ENCODE measurements around the gene SH3PXD2A. TPM values are rescaled to one million over a fixed set of nuclear protein-coding genes. Genes with fewer than 3 reads are reported as not detected.

The SH3PXD2A gene
- total and polyA plus RNA-seq, 2 of the 4 experiments (the other 2 are of a cell fraction): 6.3 to 23.0 TPM

DNA sequence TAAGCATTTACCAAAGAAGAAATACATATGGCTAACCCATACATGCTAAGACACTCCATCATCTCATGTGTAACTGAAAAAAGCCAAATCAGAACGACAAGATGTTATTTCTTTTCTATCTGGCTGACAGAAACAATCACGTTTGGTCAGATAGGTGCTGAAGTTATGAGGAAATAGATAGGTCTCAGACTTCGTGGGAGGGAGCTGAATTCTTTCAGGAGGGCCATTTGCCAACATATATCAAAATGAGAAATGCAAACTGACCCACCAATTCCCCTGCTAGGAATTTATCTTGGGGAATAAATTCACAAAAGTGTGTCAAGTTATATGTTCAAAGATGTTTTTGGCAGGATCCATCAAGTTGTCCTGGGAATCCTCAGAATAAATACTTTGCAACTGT, 32.6 kb downstream of the SH3PXD2A start:
- H3K9me3 ChIP-seq (ENCODE audit: control insufficient read depth, insufficient read depth, low read length): no peaks in the 10 kb centered on the region
- H2AK9ac ChIP-seq (replicated peaks; ENCODE audit: low read depth, low read length, poor library complexity): no peak overlapping the region
- no peak overlapping the region for H3K18ac ChIP-seq (ENCODE audit: low read depth, low read length)
- H2BK20ac ChIP-seq (ENCODE audit: low read depth, low read length): no peak overlapping the region
- H3K14ac ChIP-seq (replicated peaks; ENCODE audit: low read depth, low read length): no peak overlapping the region
- no peak overlapping the region for H3K4me3 ChIP-seq (ENCODE audit: insufficient read depth, low read depth, low read length)
- TF ChIP-seq RCOR1 (IDR thresholded peaks at IDR 0.05; ENCODE audit: insufficient replicate concordance, low read length) (no peak), FOS (IDR thresholded peaks at IDR 0.05; ENCODE audit: low read depth, low read length) (no peak)
- TF ChIP-seq, protein P1, sequence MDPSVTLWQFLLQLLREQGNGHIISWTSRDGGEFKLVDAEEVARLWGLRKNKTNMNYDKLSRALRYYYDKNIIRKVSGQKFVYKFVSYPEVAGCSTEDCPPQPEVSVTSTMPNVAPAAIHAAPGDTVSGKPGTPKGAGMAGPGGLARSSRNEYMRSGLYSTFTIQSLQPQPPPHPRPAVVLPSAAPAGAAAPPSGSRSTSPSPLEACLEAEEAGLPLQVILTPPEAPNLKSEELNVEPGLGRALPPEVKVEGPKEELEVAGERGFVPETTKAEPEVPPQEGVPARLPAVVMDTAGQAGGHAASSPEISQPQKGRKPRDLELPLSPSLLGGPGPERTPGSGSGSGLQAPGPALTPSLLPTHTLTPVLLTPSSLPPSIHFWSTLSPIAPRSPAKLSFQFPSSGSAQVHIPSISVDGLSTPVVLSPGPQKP (IDR thresholded peaks at IDR 0.05; ENCODE audit: borderline replicate concordance, low read depth, low read length): no peak
- peaks cover 1% of the 10 kb centered on the region; the same call in 1 of the 2 replicates for H3K27me3 ChIP-seq (ENCODE audit: control insufficient read depth, insufficient read depth, low read length)
- intact Hi-C loops (cut with micrococcal nuclease) (no loop called here), dilution Hi-C loops (cut with HindIII; ENCODE audit: low sequenced_read_pairs, unreplicated experiment) (no loop called here), in situ Hi-C loops (cut with MboI; ENCODE audit: low sequenced_read_pairs) (no loop called here)
- no peak overlapping the region for H3K56ac ChIP-seq (ENCODE audit: extremely low read depth, insufficient read depth, low read length)
- H4K91ac ChIP-seq (ENCODE audit: insufficient read depth, low read depth, low read length): no peak overlapping the region
- no peak overlapping the region for H2AFZ ChIP-seq (replicated peaks; ENCODE audit: low read length, poor library complexity)
- no peak overlapping the region for H2BK5ac ChIP-seq (ENCODE audit: low read depth, low read length, poor library complexity, severe bottlenecking)
- no peaks in the 10 kb centered on the region for H3K36me3 ChIP-seq (ENCODE audit: control insufficient read depth, insufficient read depth, low read length)
- ATAC-seq (ENCODE audit: low read depth) (no peak), DNase-seq (no peak)
- H4K8ac ChIP-seq (ENCODE audit: low read depth in 2 of 2, low read length in 2 of 2): no peak overlapping the region
- BruUV-seq (replicated peaks): no TSS peak
- H3K27ac ChIP-seq (ENCODE audit: insufficient read depth, low read length): no peak overlapping the region
- no peak overlapping the region for H3K4me2 ChIP-seq (ENCODE audit: low read depth, low read length)
- no peak overlapping the region for H2BK15ac ChIP-seq (ENCODE audit: low read depth, low read length)
- H4K20me1 ChIP-seq (ENCODE audit: insufficient read depth, low read length): peaks cover 13% of the 10 kb centered on the region
- no peak overlapping the region for H4K5ac ChIP-seq (ENCODE audit: low read depth, low read length)
- H3K23ac ChIP-seq (ENCODE audit: low read depth, low read length): no peak overlapping the region
- 0 out of 2 replicates have a peak, but pooled peaks cover under 1% of the 10 kb centered on the region for H3K9me1 ChIP-seq (ENCODE audit: insufficient read depth, low read length)
- H3K9ac ChIP-seq (ENCODE audit: low read depth, low read length): no peak overlapping the region
- H2BK120ac ChIP-seq (ENCODE audit: low read depth, low read length): no peak overlapping the region
- CTCF ChIA-PET: no interaction called here
- H3K79me1 ChIP-seq (ENCODE audit: low read depth in 1 of 2, low read length in 2 of 2): peaks cover 7 to 18% of the 10 kb centered on the region in 2 experiments; a peak in 3 of 4 replicates
- H3K4me1 ChIP-seq (ENCODE audit: control insufficient read depth, insufficient read depth, low read length): peaks cover 19% of the 10 kb centered on the region
- no peak overlapping the region for H2AK5ac ChIP-seq (ENCODE audit: low read depth, low read length)
- no CpG with 5 or more reads among the region's 3 CpGs for WGBS, 2 experiments (ENCODE audit: extremely low coverage in 2 of 2, insufficient read length in 1 of 2)
- POLR2A ChIA-PET (ENCODE audit: unreplicated experiment): no interaction called here
- H3K4ac ChIP-seq (ENCODE audit: low read depth, low read length): no peak overlapping the region
